ENCODE data around the gene PVR.

The PVR gene

GRCh38 chr19:44710483-44710882, 66.8 kb downstream of the PVR start:
- H3K36me3 ChIP-seq (ENCODE audit: control insufficient read depth in 2 of 2, insufficient read depth in 1 of 2, low read length in 2 of 2) = no peaks in the 10 kb centered on the region
- H3K9me3 ChIP-seq (ENCODE audit: control insufficient read depth, insufficient read depth, low read depth, low read length) = no peaks in the 10 kb centered on the region
- no peaks in the 10 kb centered on the region for H3K4me1 ChIP-seq (ENCODE audit: control insufficient read depth, insufficient read depth, low read length)
- POLR2A ChIA-PET = no interaction called here
- H3K4me3 ChIP-seq (ENCODE audit: low read depth, low read length) = no peak overlapping the region
- CTCF ChIA-PET = interaction anchor here (0.6 to 8.1 kb wide), 5 partner anchors 13 to 54 kb away, joined by 3 to 66 read pairs (median 5); no protein-coding TSS in a partner anchor
- TF ChIP-seq CTCF (tag by site-specific recombination; IDR thresholded peaks at IDR 0.05) = no peak
- TF ChIP-seq HOXD13 (CRISPR knock-in tag; IDR thresholded peaks at IDR 0.05; ENCODE audit: borderline replicate concordance) = no peak
- TF ChIP-seq ZSCAN4 (tag by site-specific recombination; IDR thresholded peaks at IDR 0.05) = no peak
- no peak for TF ChIP-seq GLIS1 (tag by site-specific recombination; IDR thresholded peaks at IDR 0.05)
- TF ChIP-seq PRDM2 (tag by site-specific recombination; IDR thresholded peaks at IDR 0.05; ENCODE audit: borderline replicate concordance) = no peak
- TF ChIP-seq ZNF658 (tag by site-specific recombination; IDR thresholded peaks at IDR 0.05) = no peak
- TF ChIP-seq KLF9 (tag by site-specific recombination; IDR thresholded peaks at IDR 0.05; ENCODE audit: low read depth) = no peak
- no peak for TF ChIP-seq ZBTB10 (tag by site-specific recombination; IDR thresholded peaks at IDR 0.05)
- TF ChIP-seq ZBTB17 (tag by site-specific recombination; IDR thresholded peaks at IDR 0.05) = no peak
- TF ChIP-seq ZNF121 (tag by site-specific recombination; IDR thresholded peaks at IDR 0.05) = no peak
- no peak for TF ChIP-seq ZNF610 (tag by site-specific recombination; IDR thresholded peaks at IDR 0.05; ENCODE audit: borderline replicate concordance)
- no peak for TF ChIP-seq ZNF521 (tag by site-specific recombination; IDR thresholded peaks at IDR 0.05)
- no peak for TF ChIP-seq ZNF510 (tag by site-specific recombination; IDR thresholded peaks at IDR 0.05; ENCODE audit: insufficient replicate concordance)
- no peak overlapping the region for H3K27ac ChIP-seq (ENCODE audit: extremely low read depth, low read depth, low read length)

All from HEK293 (cell line).